HL-60 (cell line): ENCODE measurements around the gene TAF1B.

ENCODE experiments used
- DNase-seq, 2 experiments: peaks; one replicate each; pipeline ENCODE4 v3.0.0-alpha.2; 2010 to 2020; ENCODE audit warnings: low read depth in 1 of 2, low spot score in 1 of 2
- H3K27ac ChIP-seq: fragments of 250-450 bp; sonication (Bioruptor Pico); replicated peaks from 2 replicates; pipeline ENCODE4 v1.5.1; 2020; ENCODE audit warnings: mild to moderate bottlenecking, moderate library complexity
- H3K27me3 ChIP-seq: fragments of 250-450 bp; sonication (Bioruptor Pico); 2 replicates; pipeline ENCODE4 v1.5.1; 2021; ENCODE audit warnings: mild to moderate bottlenecking, moderate library complexity; ENCODE audit not compliant: insufficient read depth, poor library complexity, severe bottlenecking
- H3K4me3 ChIP-seq: replicated peaks from 2 replicates; pipeline ENCODE4 v1.5.1; 2011; ENCODE audit warnings: mild to moderate bottlenecking, control low read depth, low read length; ENCODE audit not compliant: insufficient read depth
- CTCF ChIP-seq: IDR thresholded peaks from one replicate; pipeline ENCODE4 v1.5.1; 2011; ENCODE audit warnings: low read length, control low read depth, inconsistent platforms; ENCODE audit not compliant: insufficient read depth
- GABPA ChIP-seq: IDR thresholded peaks from 2 replicates; pipeline ENCODE4 v1.6.1; 2012; ENCODE audit warnings: low read depth
- POLR2AphosphoS5 ChIP-seq: IDR thresholded peaks from 2 replicates; pipeline ENCODE4 v1.6.1; 2012; ENCODE audit warnings: low read depth
- REST ChIP-seq: IDR thresholded peaks from 2 replicates; pipeline ENCODE4 v1.6.1; 2012; ENCODE audit warnings: low read depth; ENCODE audit not compliant: insufficient replicate concordance
- SPI1 ChIP-seq: IDR thresholded peaks from 2 replicates; pipeline ENCODE4 v1.6.1; 2012; ENCODE audit warnings: low read depth, mild to moderate bottlenecking, borderline replicate concordance

Gene TAF1B

GRCh38 chr2:9907402-9907801 lies 64.1 kb downstream of the TAF1B start:
- DNase-seq, result no peak
- no peak overlapping the region for H3K4me3 ChIP-seq
- TF ChIP-seq REST, result no peak
- no peak for TF ChIP-seq SPI1
- no peak for TF ChIP-seq GABPA
- no peak for TF ChIP-seq CTCF
- no peak for TF ChIP-seq POLR2AphosphoS5
- H3K27ac ChIP-seq, result no peak overlapping the region
- H3K27me3 ChIP-seq, result no peaks in the 10 kb centered on the region

GRCh38 chr2:9908639-9909038 lies 65.4 kb downstream of the TAF1B start:
- H3K27me3 ChIP-seq, result no peaks in the 10 kb centered on the region
- DNase-seq, result no peak
- H3K4me3 ChIP-seq, result no peak overlapping the region
- no peak overlapping the region for H3K27ac ChIP-seq
- TF ChIP-seq CTCF, result no peak
- no peak for TF ChIP-seq SPI1
- TF ChIP-seq REST, result no peak
- TF ChIP-seq GABPA, result no peak
- no peak for TF ChIP-seq POLR2AphosphoS5

GRCh38 chr2:9909106-9909505 lies 65.8 kb downstream of the TAF1B start:
- H3K27me3 ChIP-seq, result no peaks in the 10 kb centered on the region
- TF ChIP-seq GABPA (no peak), SPI1 (no peak), POLR2AphosphoS5 (no peak), REST (no peak), CTCF (no peak)
- H3K4me3 ChIP-seq, result no peak overlapping the region
- no peak overlapping the region for H3K27ac ChIP-seq
- no peak for DNase-seq
